ENCODE measurements around the gene ZNF692.

Gene ZNF692

DNA sequence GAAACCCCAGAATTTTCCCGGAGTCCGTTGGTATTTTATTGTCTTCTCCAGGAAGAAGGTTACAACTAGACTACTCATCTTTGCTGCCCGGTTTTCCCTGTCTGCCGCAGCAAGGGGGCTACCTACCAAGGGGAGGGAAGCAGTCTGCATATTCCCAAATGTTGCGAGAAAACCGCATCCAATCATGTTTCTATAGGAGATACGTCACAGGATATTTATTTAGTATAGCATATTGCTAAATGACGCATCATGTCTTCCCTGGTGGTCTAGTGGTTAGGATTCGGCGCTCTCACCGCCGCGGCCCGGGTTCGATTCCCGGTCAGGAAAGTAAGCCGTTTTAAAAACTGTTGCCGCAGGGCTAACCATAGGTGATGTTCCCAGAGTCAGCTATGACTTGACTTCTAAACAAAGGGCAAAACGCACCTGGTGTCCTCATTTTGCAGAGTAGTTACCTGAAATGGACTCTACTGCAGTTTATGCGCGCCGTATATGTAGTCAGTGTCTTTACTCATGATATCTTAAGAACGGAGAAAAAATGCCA lies 15.2 kb upstream of the ZNF692 start:
- DNase-seq = peak; percentile 79 to 91 (median 88)

GRCh38 chr1:248873409-248873992 lies 14.6 kb upstream of the ZNF692 start:
- peak; percentile 95 to 99 (median 96) for DNase-seq

DNA sequence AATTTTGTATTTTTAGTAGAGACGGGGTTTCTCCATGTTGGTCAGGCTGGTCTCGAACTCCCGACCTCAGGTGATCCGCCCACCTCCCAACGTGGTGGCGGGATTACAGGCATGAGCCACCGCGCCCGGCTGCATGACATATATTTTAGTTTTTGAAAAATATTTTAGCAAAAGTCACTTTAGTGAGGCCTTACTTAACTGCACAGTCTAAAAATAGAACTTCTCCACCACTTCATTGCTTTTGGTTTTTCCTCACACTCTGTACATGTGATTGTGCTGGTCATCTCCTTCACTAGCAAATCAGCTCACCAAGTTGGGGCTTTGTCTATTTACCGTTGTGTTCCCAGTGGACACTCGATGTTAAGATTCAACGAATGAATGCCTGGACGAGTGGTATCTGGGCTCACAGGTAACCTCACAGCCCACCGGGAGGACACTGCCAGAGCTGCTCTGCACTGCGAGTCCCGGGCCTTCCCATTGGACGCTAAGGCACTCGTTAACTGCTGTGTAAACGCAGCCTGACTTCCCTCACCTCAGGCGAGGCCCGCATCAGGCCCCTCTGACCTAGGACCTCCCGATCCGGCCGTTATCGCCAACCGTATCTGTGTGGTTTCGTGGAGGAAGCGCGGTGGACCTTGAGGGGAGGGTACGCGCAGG lies 14.0 kb upstream of the ZNF692 start:
- peak; percentile 54 to 67 (median 59) for DNase-seq

DNA sequence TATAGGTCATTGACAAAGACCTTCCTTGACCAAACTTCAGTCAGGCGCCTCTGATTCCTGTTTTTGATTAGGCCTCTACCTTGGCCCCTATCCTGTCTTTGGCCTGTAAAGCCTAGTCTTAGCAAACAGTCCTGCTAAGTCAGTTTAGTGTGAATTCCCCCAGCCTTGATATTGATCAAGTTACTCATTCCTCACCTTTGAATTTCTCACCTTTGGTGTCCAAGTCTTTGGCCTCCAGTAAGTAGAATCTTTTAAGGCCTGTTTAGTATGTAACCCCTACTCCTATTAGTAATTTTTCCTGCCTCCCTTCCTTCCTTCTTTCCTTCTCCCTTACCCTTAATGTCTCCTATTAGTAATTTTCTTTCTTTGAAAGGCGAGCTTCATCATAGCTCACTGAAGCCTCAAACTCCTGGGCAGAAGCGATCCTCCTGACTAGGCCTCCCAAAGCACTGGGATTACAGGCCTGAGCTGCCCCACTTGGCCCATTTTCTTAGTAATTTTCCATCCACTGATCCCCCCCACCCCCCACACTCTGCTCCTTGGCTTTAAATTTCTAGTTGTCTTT lies 13.0 kb upstream of the ZNF692 start:
- no peak for DNase-seq

DNA sequence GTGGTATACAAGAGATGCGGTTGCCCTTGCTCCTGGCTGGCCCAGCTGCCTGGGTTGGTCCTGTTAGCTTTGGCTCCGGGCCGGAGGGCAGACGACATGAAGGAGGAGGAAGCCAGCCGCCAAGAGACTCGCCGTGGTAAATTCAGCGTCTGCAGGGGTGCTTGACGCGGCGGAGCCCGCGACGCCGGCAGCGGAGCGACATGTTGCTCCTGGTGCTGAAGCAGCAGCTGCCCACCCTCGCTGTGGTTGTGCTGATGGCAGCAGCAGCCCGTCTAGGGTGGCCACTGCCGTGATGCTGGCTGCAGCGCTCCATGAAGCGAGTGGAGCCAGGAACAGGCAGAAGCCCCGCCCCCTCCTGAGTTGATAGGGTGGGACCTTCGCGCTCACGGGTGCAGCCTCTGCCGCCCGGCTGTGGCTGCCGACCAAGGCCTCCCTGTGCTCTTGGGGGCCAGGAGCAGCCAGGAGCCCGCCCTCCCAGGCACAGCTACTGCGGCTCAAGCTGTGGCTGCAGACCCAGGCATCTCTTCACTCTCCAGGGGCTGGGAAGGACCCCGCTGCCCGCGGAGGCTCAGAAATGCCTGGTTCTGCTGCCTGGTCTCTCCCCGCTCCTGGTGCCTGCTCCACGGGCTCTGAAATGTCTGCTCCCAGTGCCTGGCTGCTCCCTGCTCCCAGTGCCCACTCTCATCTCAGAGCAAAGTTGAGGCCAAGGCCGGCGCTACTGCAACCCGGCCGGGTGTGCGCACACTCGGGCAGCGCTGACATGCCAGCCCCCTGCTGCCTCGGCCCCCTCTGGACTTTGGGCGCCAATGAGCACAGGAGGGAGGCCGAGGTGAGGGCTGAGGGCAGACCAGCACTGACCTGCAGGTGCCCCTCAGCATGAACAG lies 4.4 kb upstream of the ZNF692 start:
- DNase-seq = peak; percentile 64 to 86 (median 78)

GRCh38 chr1:248862695-248862997 lies 3.8 kb upstream of the ZNF692 start:
- DNase-seq = no peak

GRCh38 chr1:248861616-248862015 lies 2.7 kb upstream of the ZNF692 start:
- no peak for DNase-seq

- peak in 3 of 4 experiments; percentile 19 to 41 (median 40) for DNase-seq
Observed at GRCh38 chr1:248860007-248860406, 1.1 kb upstream of the ZNF692 start.

GRCh38 chr1:248858096-248858890 lies 592 bp downstream of the ZNF692 start:
- peak; percentile 76 to 88 (median 78) for DNase-seq

GRCh38 chr1:248857749-248858095 lies 1.2 kb downstream of the ZNF692 start:
- DNase-seq = no peak

- DNase-seq = no peak
Observed at GRCh38 chr1:248857201-248857600, 1.7 kb downstream of the ZNF692 start.

- no peak for DNase-seq
Observed at GRCh38 chr1:248856176-248856575, 2.7 kb downstream of the ZNF692 start.

DNA sequence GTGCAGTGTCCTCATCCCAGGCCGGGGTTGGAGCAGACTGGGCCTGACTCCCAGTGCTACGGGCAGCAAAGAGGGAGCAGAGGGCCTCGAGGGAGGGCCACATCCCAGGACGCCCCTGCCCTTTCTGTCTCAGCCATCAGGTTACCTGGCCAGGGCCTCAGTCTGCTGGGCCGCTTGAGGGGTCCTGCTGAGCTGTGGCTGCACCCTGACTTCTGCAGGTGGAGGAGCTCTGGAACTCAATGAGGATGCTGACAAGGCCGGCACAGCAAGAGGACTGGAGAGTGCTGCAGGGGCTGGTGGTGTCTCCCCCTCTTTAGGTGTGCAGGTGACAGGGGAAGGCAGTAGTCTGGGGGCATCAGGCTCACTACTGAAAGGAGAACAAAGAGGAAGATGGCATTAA lies 3.3 kb downstream of the ZNF692 start:
- no peak for DNase-seq

DNA sequence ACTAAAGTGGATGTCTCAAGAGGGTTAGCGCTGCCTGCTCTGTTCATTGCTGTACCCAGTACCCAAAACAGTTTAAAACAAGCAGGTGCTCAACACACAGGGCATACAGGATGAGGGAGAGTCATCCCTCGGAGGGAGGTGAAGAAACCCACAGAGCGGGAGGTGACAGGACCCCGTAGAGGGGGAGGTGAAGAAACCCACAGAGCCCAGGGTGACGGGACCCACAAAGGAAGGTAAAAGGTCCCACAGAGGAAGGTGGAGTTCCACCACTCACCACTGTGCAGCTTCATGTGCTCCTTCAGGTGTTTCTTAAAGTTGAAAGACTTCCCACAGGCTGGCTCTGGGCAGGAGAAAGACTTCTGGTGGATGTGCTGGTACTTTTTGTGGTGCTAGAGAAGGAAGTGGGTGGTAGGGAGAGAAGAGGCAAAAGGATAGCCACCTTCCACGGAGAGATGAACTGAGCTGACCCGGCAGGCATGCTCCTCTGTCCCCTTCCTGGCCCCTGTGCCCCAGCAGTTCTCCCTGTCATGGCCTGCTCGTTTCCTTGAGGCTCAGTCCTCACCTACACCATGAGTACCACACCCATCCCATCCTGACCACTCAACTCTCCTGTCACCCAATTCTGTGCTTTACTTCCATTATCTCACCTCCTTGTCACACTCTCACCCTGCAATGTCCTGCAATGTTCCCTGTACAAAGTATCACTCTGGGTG lies 5.1 kb downstream of the ZNF692 start:
- no peak for DNase-seq

DNA sequence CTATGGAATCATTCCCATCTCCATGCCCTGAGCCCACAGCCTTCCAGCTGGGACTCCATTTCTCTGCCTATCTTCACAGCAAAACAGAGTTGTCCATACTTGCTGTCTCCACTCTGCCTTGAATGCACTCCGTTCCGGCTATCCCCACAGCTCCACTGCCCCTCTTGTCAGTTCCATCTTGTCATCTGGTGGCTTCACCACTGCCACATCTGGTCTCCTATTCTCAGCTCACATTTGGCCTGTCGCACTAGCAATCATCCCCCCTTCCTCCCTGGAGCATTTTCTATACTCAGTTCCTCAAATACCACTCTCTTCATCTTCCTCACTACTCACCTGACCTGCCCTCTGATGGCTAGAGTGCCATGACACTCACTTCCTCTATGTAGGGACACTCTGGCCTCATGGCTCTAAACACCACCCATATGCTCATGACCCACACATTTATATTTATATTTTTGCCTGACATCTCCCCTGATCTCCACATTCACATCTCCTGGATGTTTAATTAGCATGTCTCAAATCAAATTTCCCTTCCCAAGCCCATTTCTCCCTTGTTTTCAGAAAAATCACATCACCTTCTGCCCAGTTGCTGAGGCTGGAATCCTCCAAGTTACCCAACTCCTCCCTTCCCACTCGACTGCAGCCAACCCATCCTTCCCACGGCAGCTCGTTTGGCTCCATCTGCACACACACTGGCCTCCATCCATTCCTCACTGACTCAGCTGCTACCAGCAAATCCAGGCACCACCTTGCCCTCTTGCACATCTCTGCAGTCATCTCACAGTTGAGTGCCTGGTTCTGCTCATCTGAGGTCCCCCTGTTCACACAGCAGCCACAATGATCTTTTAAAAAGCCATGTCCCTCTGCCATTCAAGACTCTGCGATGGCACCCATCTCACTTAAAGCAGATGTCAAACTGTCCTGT lies 6.1 kb downstream of the ZNF692 start:
- peak in 3 of 4 experiments; percentile 39 to 58 (median 46) for DNase-seq

GRCh38 chr1:248851390-248851789 lies 7.5 kb downstream of the ZNF692 start:
- DNase-seq = no peak

DNA sequence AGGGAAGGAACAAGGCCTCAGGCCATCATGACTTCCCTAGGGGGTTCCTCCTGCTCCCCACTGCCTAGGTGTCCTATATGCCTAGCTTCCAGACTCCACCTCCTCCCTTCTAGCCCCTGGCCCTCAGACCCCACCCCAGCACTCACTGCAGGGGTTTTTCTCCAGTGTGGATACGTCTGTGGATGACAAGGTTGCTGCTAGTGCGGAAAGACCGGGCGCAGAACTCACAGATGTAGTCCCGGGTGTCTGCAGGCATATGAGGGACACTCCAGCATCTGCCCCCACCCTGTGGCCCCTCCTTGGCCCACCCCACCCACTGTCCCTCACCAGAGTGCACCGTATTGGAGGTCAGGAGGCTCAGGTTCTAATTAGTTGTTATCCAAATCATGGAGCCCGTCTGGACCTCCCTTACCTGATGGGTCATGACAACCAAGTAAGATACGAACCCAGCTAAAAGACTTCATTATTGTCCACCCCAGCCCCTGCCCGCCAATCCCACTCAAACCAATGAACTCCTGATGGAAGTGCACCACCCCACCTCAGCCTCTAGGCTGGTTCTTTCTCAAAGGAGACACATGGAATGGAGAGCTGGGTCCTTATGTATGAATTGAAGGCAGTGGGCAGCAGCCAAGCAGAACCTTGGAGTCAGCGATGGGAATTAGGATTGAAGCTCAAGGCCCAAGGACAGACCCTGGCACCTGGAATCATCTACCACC lies 8.2 kb downstream of the ZNF692 start:
- DNase-seq = no peak

DNA sequence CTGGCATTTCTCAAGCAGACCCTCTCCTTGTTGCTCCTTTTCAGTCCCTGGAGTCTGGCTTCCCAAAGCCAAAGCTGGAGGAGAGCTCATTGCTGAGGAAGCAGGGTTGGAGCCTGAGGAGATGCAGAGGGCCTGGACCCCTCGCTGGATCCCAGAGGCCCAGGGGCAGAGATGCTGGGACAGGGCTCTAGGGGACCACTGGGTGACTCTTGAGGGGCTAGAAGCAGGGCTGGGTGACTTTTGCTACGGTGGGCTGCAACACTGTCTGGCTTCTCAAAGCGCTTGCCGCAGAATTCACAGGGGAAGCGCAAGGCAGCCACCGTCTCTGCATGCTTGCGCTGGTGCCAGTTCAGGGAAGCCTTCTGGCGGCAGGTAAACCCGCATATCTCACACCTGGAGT lies 8.8 kb downstream of the ZNF692 start:
- no peak for DNase-seq

- DNase-seq = no peak
Observed at GRCh38 chr1:248849637-248850036, 9.2 kb downstream of the ZNF692 start.

GRCh38 chr1:248849152-248849551 lies 9.7 kb downstream of the ZNF692 start:
- no peak for DNase-seq

Data from suppressor macrophage (primary cell).